ENCODE results near the gene DNMBP.

DNA sequence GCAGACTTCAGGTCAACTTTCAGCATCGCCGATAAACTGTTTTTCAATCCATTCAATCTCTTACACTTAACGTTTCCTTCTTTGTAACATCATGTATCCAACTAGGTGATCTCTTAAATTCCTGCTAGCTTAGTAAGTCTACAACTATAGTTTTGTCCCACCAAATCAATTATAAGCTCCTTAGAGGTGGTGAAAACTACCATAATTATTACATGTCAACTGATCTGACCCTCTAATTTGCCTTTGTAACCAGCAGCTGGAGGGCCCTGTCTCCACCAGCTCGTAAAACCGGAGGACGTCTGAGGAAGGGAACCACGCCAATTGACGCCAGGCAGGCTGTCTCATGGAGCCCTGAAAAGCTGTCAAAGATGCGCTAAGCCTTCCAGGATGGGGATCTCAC, 113.9 kb downstream of the DNMBP start:
- TF ChIP-seq ZNF274 (IDR thresholded peaks at IDR 0.05; ENCODE audit: low read depth, low read length) = no peak
- no peak for TF ChIP-seq YY1 (IDR thresholded peaks at IDR 0.05; ENCODE audit: insufficient read depth, insufficient read length)
- no peak for TF ChIP-seq SUZ12 (IDR thresholded peaks at IDR 0.05; ENCODE audit: extremely low read depth, insufficient read depth, insufficient read length)

Measured in NT2/D1 (cell line).